HEK293 (cell line): ENCODE measurements around the gene MYL3.

Experiments used
- ATF2 ChIP-seq: fragments of 450-650 bp; formaldehyde crosslinking; IDR thresholded peaks from 2 replicates; pipeline ENCODE4 v1.5.1; 2016; ENCODE audit warnings: missing biosample characterization, missing genetic modification characterization, low read depth
- GLI2 ChIP-seq: fragments of 450-650 bp; formaldehyde crosslinking; IDR thresholded peaks from 2 replicates; pipeline ENCODE4; 2017; ENCODE audit warnings: missing biosample characterization, missing genetic modification characterization, low read depth, borderline replicate concordance
- KLF16 ChIP-seq: fragments of 450-650 bp; formaldehyde crosslinking; IDR thresholded peaks from 2 replicates; pipeline ENCODE4 v1.5.1; 2017; ENCODE audit warnings: missing biosample characterization, missing genetic modification characterization
- KLF9 ChIP-seq: fragments of 450-650 bp; formaldehyde crosslinking; IDR thresholded peaks from 2 replicates; pipeline ENCODE4 v1.5.1; 2016; ENCODE audit warnings: missing biosample characterization, missing genetic modification characterization, low read depth
- PRDM6 ChIP-seq: fragments of 450-650 bp; formaldehyde crosslinking; IDR thresholded peaks from 2 replicates; pipeline ENCODE4 v1.5.1; 2017; ENCODE audit warnings: missing biosample characterization, missing genetic modification characterization
- ZBTB11 ChIP-seq: fragments of 450-650 bp; formaldehyde crosslinking; conservative IDR thresholded peaks from 2 replicates; pipeline ENCODE4 v1.5.1; 2016; ENCODE audit warnings: low read depth, missing biosample characterization, missing genetic modification characterization
- ZBTB17 ChIP-seq: fragments of 450-650 bp; formaldehyde crosslinking; IDR thresholded peaks from 2 replicates; pipeline ENCODE4 v1.5.1; 2016; ENCODE audit warnings: missing biosample characterization, missing genetic modification characterization
- ZBTB48 ChIP-seq: fragments of 450-650 bp; formaldehyde crosslinking; IDR thresholded peaks from 2 replicates; pipeline ENCODE4 v1.5.1; 2016; ENCODE audit warnings: missing biosample characterization, missing genetic modification characterization
- ZBTB8A ChIP-seq: fragments of 450-650 bp; formaldehyde crosslinking; IDR thresholded peaks from 2 replicates; pipeline ENCODE4 v1.5.1; 2016; ENCODE audit warnings: missing biosample characterization, missing genetic modification characterization
- ZEB2 ChIP-seq: fragments of 450-650 bp; formaldehyde crosslinking; IDR thresholded peaks from 2 replicates; pipeline ENCODE4 v1.5.1; 2016; ENCODE audit warnings: missing biosample characterization, missing genetic modification characterization
- ZNF169 ChIP-seq: fragments of 450-650 bp; formaldehyde crosslinking; IDR thresholded peaks from 2 replicates; pipeline ENCODE4 v1.5.1; 2016; ENCODE audit warnings: missing biosample characterization, missing genetic modification characterization
- ZNF175 ChIP-seq: fragments of 450-650 bp; formaldehyde crosslinking; IDR thresholded peaks from 2 replicates; pipeline ENCODE4 v1.5.1; 2016; ENCODE audit warnings: missing biosample characterization, missing genetic modification characterization
- ZNF223 ChIP-seq: fragments of 450-650 bp; formaldehyde crosslinking; IDR thresholded peaks from 2 replicates; pipeline ENCODE4 v1.5.1; 2016; ENCODE audit warnings: missing biosample characterization, missing genetic modification characterization
- ZNF24 ChIP-seq: fragments of 450-650 bp; formaldehyde crosslinking; IDR thresholded peaks from 2 replicates; pipeline ENCODE4 v1.5.1; 2016; ENCODE audit warnings: missing biosample characterization, missing genetic modification characterization
- ZNF248 ChIP-seq: fragments of 450-650 bp; formaldehyde crosslinking; IDR thresholded peaks from 2 replicates; pipeline ENCODE4 v1.5.1; 2017; ENCODE audit warnings: missing biosample characterization, missing genetic modification characterization
- ZNF341 ChIP-seq: fragments of 450-650 bp; formaldehyde crosslinking; IDR thresholded peaks from 2 replicates; pipeline ENCODE4; 2016; ENCODE audit warnings: low read depth, missing biosample characterization, missing genetic modification characterization
- ZNF354C ChIP-seq: fragments of 450-650 bp; formaldehyde crosslinking; IDR thresholded peaks from 2 replicates; pipeline ENCODE4 v1.5.1; 2016; ENCODE audit warnings: missing biosample characterization, missing genetic modification characterization, low read depth, borderline replicate concordance
- ZNF391 ChIP-seq: fragments of 450-650 bp; formaldehyde crosslinking; IDR thresholded peaks from 2 replicates; pipeline ENCODE4 v1.5.1; 2016; ENCODE audit warnings: low read depth, missing biosample characterization, missing genetic modification characterization, borderline replicate concordance
- ZNF501 ChIP-seq: fragments of 450-650 bp; formaldehyde crosslinking; IDR thresholded peaks from 2 replicates; pipeline ENCODE4 v1.5.1; 2016; ENCODE audit warnings: missing biosample characterization, missing genetic modification characterization
- ZNF521 ChIP-seq: fragments of 450-650 bp; formaldehyde crosslinking; IDR thresholded peaks from 2 replicates; pipeline ENCODE4 v1.5.1; 2017; ENCODE audit warnings: missing biosample characterization, mild to moderate bottlenecking, missing genetic modification characterization
- ZNF558 ChIP-seq: fragments of 450-650 bp; formaldehyde crosslinking; IDR thresholded peaks from 2 replicates; pipeline ENCODE4 v1.5.1; 2016; ENCODE audit warnings: missing biosample characterization, missing genetic modification characterization
- ZNF639 ChIP-seq: fragments of 450-650 bp; formaldehyde crosslinking; IDR thresholded peaks from 2 replicates; pipeline ENCODE4 v1.5.1; 2016; ENCODE audit warnings: missing biosample characterization, missing genetic modification characterization
- TF ChIP-seq, protein P1 (sequence below): fragments of 450-650 bp; formaldehyde crosslinking; IDR thresholded peaks from 2 replicates; pipeline ENCODE4 v1.5.1; 2017; ENCODE audit warnings: missing biosample characterization, missing genetic modification characterization
- TF ChIP-seq, protein P2 (sequence below): fragments of 450-650 bp; formaldehyde crosslinking; IDR thresholded peaks from 2 replicates; pipeline ENCODE4 v1.5.1; 2017; ENCODE audit warnings: missing biosample characterization, missing genetic modification characterization

Gene MYL3

DNA sequence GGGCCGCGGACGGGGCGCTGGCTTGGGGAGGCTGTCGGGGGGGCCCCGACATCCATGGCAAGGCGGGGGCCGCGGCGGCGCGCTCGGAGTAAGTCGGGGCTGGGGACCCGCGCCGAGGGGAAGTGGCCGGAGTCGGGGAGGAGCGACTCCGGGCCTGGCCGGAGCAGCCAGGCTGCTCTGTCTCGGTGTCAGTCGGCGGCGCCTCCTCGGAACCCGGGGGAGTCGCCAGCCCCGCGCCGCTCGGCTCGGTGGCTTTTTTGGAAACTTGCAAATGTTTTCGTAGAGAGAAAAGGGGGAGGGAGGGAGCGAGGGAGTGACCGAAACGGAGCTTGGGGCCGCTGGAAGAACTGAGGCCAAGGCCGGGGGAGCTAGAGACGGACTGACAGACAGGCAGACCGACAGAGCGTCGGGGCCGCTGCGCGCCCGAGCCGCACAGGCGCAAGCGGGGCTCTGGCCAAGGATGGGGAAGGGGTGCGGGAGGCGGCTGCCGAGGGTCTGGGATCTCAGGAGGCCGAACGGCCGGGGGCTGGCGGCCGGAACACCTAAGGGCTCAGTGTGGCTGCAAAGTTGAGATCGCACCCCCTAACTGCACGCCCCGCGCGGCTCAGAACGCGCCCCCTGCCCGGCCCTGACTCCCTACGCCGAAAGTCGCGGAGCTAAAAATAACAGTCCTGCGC, 19.3 kb upstream of the MYL3 start (continued):
- TF ChIP-seq, protein P1, sequence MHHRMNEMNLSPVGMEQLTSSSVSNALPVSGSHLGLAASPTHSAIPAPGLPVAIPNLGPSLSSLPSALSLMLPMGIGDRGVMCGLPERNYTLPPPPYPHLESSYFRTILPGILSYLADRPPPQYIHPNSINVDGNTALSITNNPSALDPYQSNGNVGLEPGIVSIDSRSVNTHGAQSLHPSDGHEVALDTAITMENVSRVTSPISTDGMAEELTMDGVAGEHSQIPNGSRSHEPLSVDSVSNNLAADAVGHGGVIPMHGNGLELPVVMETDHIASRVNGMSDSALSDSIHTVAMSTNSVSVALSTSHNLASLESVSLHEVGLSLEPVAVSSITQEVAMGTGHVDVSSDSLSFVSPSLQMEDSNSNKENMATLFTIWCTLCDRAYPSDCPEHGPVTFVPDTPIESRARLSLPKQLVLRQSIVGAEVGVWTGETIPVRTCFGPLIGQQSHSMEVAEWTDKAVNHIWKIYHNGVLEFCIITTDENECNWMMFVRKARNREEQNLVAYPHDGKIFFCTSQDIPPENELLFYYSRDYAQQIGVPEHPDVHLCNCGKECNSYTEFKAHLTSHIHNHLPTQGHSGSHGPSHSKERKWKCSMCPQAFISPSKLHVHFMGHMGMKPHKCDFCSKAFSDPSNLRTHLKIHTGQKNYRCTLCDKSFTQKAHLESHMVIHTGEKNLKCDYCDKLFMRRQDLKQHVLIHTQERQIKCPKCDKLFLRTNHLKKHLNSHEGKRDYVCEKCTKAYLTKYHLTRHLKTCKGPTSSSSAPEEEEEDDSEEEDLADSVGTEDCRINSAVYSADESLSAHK (tag by site-specific recombination), result no peak; the same call in 1 of the 2 replicates
- no peak for TF ChIP-seq ZNF223 (tag by site-specific recombination)
- no peak for TF ChIP-seq ZNF639
- TF ChIP-seq ZNF169 (tag by site-specific recombination), result no peak
- no peak for TF ChIP-seq ZNF354C (tag by site-specific recombination)
- peak; percentile 40; the same call in 1 of the 2 replicates for TF ChIP-seq ZBTB17
- no peak for TF ChIP-seq ZNF501
- TF ChIP-seq ZNF24 (tag by site-specific recombination), result no peak
- 0 out of 2 replicates have a peak, but pooled peaks have one; percentile 38 for TF ChIP-seq ZEB2 (tag by site-specific recombination)
- no peak for TF ChIP-seq ZNF521 (tag by site-specific recombination)
- no peak for TF ChIP-seq ZNF391 (tag by site-specific recombination)
- TF ChIP-seq ZBTB48 (tag by site-specific recombination), result peak; percentile 71
- no peak for TF ChIP-seq KLF9 (tag by site-specific recombination)
- TF ChIP-seq ATF2 (tag by site-specific recombination), result no peak
- TF ChIP-seq ZNF341 (tag by site-specific recombination), result peak; percentile 85
- TF ChIP-seq ZBTB8A, result 0 out of 2 replicates have a peak, but pooled peaks have one; percentile 13
- TF ChIP-seq ZNF248 (tag by site-specific recombination), result no peak
- no peak for TF ChIP-seq ZNF175 (tag by site-specific recombination)
- no peak for TF ChIP-seq ZNF558 (tag by site-specific recombination)
- 0 out of 2 replicates have a peak, but pooled peaks have one; percentile 13 for TF ChIP-seq KLF16 (tag by site-specific recombination)
- TF ChIP-seq ZBTB11 (tag by site-specific recombination), result no peak
- TF ChIP-seq GLI2, result no peak
- TF ChIP-seq, protein P2, sequence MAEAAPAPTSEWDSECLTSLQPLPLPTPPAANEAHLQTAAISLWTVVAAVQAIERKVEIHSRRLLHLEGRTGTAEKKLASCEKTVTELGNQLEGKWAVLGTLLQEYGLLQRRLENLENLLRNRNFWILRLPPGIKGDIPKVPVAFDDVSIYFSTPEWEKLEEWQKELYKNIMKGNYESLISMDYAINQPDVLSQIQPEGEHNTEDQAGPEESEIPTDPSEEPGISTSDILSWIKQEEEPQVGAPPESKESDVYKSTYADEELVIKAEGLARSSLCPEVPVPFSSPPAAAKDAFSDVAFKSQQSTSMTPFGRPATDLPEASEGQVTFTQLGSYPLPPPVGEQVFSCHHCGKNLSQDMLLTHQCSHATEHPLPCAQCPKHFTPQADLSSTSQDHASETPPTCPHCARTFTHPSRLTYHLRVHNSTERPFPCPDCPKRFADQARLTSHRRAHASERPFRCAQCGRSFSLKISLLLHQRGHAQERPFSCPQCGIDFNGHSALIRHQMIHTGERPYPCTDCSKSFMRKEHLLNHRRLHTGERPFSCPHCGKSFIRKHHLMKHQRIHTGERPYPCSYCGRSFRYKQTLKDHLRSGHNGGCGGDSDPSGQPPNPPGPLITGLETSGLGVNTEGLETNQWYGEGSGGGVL (tag by site-specific recombination), result 0 out of 2 replicates have a peak, but pooled peaks have one; percentile 30
- TF ChIP-seq PRDM6 (tag by site-specific recombination), result no peak
